Measurements from ENCODE around the gene USP13. TPM values are rescaled to one million over a fixed set of nuclear protein-coding genes. Genes with fewer than 3 reads are reported as not detected.

USP13 gene
- total and polyA plus RNA-seq, 10 of the 15 experiments (the other 5 are each of a cell fraction or from before 2014, with no cell fraction given): 3.2 to 20.8 (median 9.0) TPM

GRCh38 chr3:179604321-179605078, 48.3 kb upstream of the USP13 start, which contains the start of the genes MRPL47 and NDUFB5 (continued):
- TF ChIP-seq ZBTB40 (IDR thresholded peaks at IDR 0.05; ENCODE audit: borderline replicate concordance): peak; percentile 97
- no peak for TF ChIP-seq KLF5 (IDR thresholded peaks at IDR 0.05; ENCODE audit: partially characterized antibody)
- peak; percentile 98 for TF ChIP-seq GABPA (IDR thresholded peaks at IDR 0.05; ENCODE audit: low read depth)
- TF ChIP-seq FOXK2 (IDR thresholded peaks at IDR 0.05): no peak; the same call in 1 of the 2 replicates
- no peak for TF ChIP-seq HDAC6 (IDR thresholded peaks at IDR 0.05; ENCODE audit: unreplicated experiment)
- peak; percentile 78; the same call in 1 of the 2 replicates for TF ChIP-seq IKZF1 (conservative IDR thresholded peaks at IDR 0.05)
- TF ChIP-seq RCOR1 (conservative IDR thresholded peaks at IDR 0.05; ENCODE audit: low read depth, low read length): no peak
- TF ChIP-seq, protein P1, sequence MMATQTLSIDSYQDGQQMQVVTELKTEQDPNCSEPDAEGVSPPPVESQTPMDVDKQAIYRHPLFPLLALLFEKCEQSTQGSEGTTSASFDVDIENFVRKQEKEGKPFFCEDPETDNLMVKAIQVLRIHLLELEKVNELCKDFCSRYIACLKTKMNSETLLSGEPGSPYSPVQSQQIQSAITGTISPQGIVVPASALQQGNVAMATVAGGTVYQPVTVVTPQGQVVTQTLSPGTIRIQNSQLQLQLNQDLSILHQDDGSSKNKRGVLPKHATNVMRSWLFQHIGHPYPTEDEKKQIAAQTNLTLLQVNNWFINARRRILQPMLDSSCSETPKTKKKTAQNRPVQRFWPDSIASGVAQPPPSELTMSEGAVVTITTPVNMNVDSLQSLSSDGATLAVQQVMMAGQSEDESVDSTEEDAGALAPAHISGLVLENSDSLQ (IDR thresholded peaks at IDR 0.05): peak; percentile 20; the same call in 1 of the 2 replicates
- TF ChIP-seq, protein P2, sequence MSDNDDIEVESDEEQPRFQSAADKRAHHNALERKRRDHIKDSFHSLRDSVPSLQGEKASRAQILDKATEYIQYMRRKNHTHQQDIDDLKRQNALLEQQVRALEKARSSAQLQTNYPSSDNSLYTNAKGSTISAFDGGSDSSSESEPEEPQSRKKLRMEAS (IDR thresholded peaks at IDR 0.05; ENCODE audit: low read depth, low read length): peak; percentile 36; the same call in 1 of the 2 replicates
- TF ChIP-seq NFYA (IDR thresholded peaks at IDR 0.05; ENCODE audit: borderline replicate concordance, low read depth, low read length): no peak
- peak; percentile 24; the same call in 1 of the 2 replicates for TF ChIP-seq STAT1 (conservative IDR thresholded peaks at IDR 0.05)
- TF ChIP-seq SMAD5 (IDR thresholded peaks at IDR 0.05; ENCODE audit: low read depth): peak; percentile 81; the same call in 1 of the 2 replicates
- TF ChIP-seq, protein P3, sequence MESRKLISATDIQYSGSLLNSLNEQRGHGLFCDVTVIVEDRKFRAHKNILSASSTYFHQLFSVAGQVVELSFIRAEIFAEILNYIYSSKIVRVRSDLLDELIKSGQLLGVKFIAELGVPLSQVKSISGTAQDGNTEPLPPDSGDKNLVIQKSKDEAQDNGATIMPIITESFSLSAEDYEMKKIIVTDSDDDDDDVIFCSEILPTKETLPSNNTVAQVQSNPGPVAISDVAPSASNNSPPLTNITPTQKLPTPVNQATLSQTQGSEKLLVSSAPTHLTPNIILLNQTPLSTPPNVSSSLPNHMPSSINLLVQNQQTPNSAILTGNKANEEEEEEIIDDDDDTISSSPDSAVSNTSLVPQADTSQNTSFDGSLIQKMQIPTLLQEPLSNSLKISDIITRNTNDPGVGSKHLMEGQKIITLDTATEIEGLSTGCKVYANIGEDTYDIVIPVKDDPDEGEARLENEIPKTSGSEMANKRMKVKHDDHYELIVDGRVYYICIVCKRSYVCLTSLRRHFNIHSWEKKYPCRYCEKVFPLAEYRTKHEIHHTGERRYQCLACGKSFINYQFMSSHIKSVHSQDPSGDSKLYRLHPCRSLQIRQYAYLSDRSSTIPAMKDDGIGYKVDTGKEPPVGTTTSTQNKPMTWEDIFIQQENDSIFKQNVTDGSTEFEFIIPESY (IDR thresholded peaks at IDR 0.05): no peak
- peak; percentile 90 for TF ChIP-seq CBFB (IDR thresholded peaks at IDR 0.05; ENCODE audit: low read depth)
- TF ChIP-seq YY1 (IDR thresholded peaks at IDR 0.05; ENCODE audit: low read depth, low read length): peak; percentile 100
- TF ChIP-seq STAT3 (IDR thresholded peaks at IDR 0.05; ENCODE audit: low read depth, low read length): no peak
- TF ChIP-seq MTA3 (IDR thresholded peaks at IDR 0.05; ENCODE audit: borderline replicate concordance, low read length): no peak
- TF ChIP-seq NR2C1 (IDR thresholded peaks at IDR 0.05): peak; percentile 75
- TF ChIP-seq BACH1 (IDR thresholded peaks at IDR 0.05; ENCODE audit: borderline replicate concordance): no peak
- no peak for TF ChIP-seq MEF2B (IDR thresholded peaks at IDR 0.05; ENCODE audit: partially characterized antibody, poor library complexity, severe bottlenecking)
- no peak for TF ChIP-seq HSF1 (IDR thresholded peaks at IDR 0.05; ENCODE audit: low read depth, low read length)
- TF ChIP-seq JUNB (IDR thresholded peaks at IDR 0.05): no peak
